NCI-H1048 (cell line): ENCODE measurements around the gene KRTAP5-3.

ENCODE experiments used
- DNase-seq: peaks from one replicate; lab custom pipeline; 2025; lab: John Stamatoyannopoulos, UW

Gene KRTAP5-3

DNA sequence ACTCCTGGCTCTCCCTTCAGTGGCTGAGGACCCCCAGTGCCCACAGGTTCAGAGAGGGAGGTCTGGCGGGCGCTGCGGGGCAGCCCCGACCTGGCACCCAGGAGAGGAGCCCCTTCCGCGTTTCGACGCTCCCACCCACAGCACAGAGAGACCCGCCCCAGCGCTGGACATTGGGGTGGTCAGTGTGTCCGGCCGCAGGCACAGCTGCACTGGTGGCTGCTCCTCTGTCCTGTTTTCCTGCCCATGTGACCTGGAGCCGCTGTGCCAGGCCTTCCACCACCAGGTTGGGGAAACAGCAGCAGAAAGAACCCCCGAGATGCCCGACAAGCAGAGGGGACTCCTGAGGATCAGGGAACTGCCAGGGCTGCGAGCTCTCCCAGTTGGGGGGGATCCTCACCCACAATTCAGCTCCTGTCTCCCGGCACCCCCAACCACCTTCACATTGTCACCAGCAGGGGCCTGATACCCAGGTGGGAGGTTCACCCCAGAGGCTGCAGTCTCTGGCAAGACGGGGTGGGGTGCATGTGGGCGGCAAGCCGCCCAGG is 35.0 kb upstream of the KRTAP5-3 start:
- no peak for DNase-seq

- DNase-seq, result no peak
Observed at GRCh38 chr11:1642288-1643145, 34.3 kb upstream of the KRTAP5-3 start.

GRCh38 chr11:1641096-1641495 is 32.8 kb upstream of the KRTAP5-3 start:
- DNase-seq, result no peak

GRCh38 chr11:1640076-1640946 is 32.0 kb upstream of the KRTAP5-3 start:
- peak; percentile 9 for DNase-seq

- no peak for DNase-seq
Observed at GRCh38 chr11:1639666-1640065, 31.4 kb upstream of the KRTAP5-3 start.

DNA sequence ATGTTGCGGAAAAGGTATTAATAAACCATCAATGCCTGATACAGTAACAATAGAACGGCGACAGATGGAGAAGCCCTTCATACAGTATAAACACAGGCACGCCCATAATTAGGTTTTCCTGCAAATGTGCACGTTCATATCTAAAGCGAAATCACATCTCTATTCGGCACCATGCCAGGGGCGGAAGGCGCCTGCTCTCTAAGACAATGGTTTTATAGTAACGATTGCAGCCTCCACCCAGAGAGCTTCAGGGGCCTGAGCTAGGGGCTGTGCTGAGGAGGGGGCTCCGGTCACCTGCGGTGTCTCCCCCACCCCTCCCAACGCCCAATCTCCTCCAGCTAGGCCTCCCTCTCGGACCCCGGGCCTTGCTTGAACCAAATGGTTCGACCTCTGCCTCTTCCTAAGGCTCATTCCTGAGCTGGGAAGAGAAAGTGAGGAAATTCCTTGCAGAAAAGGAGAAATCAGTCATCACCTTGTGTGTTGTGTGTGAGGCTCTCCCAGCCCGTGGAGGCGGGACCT is 30.9 kb upstream of the KRTAP5-3 start:
- no peak for DNase-seq

DNA sequence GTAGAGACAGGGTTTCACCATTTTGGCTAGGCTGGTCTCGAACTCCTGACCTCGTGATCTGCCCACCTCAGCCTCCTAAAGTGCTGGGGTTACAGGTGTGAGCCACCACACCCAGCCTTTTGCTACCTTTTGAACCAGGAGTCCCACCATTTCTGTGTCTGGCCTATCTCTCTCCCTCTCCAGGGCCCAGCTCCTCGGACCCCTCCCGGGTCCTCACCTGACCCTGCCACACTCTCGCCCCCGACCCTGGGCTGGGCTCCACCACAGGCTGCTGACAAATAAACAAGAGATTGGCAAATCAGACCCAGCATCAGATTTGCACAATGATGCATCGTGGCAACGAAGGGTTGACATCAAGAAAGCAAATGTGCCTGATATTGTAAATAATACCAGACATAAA is 30.1 kb upstream of the KRTAP5-3 start:
- no peak for DNase-seq

DNA sequence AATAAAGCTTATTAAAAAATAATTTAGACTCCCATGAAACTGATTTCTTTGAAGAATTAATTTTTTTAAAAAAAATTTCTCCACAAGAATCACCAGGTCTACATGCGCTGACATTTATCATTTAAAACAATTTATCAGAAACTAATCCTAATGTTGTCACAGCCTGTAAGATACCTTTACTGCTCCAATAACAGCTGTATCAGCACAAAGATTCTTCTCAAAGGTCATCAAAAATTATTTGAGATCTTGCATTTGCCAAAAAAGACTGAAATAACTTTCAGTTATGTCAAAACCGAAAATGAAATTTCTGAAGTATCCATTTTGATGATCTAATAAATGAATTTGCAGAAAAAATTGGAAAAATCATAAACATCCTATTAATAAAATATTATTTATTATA is 29.4 kb upstream of the KRTAP5-3 start:
- DNase-seq, result no peak

DNA sequence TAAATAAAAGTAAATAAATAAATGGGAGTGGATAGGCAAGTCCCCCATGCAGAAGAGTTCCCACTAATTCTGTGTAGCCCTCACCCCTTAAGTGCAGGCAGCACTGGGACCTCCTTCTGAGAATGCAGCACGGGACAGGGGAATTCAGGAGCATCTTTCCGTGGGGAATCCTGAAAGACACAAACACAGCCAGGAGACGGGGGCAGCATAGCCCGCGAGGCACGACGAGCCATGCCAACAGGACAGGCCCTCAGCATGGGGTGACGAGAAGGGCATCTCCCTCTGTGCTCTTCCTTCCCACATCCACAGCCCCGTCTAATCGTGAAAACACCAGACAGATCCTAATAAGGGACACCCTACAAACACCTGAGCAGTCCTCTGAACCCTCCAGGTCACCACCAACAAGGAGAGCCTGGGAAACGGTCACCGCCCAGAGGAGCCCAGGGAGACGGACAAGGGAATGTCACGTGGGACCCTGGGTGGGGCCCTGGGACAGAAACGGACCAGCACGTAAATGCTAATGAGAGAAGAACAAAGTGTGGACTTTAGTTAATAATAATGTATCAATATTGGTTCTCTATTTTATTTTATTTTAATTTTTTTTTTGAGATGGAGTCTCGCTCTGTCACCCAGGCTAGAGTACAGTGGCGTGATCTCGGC is 28.2 kb upstream of the KRTAP5-3 start:
- no peak for DNase-seq

DNA sequence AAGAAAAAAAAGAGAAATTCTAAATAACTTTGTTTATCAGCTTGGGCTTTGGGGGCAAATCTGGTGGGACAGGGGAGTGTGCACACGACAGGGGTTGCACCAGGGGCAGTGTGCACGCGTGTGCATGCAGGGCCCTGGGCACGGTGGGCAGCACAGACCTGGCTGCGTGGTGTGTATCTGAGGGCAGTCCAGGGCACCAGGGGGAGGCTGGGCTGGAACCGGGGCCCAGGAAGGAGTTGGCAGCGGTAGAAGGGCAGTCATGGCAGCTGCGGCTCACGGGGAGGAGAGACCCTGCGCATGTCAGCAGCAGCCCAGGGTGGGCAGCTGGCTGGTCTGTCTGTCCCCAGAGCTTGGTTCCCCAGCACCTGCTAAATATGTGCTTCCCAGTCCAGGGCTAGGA is 25.6 kb upstream of the KRTAP5-3 start:
- no peak for DNase-seq

DNA sequence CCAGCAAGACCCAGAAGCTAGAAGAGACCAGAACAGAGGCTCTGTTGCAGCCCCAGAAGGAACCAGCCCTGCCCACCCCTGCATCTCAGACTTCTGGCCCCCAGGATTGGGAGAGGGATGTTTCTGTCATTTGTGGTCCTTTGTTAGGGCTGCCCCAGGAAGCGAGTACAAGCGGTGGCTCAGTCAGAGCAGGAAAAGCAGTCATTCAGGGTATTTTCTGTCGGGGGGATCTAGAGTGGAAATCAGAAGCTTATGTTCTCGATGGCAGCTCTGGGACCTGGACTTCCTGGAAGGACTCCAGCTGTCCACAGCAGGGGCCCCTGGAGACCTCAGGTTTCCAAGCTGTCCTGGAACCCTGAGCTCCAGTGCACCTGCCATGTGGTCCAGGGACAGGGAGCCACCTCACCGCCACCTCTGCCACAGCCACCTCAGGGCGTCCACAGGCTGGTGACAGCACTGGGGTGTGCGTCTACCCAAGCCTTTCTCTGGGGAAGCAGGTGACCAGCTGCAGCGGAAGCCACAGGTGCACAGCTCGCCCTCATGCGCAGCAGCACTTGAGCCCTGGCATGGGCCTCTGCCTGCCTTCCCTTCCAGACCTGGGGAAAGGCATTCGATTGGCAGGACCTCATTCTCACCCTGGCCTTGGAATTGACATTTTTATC is 23.9 kb upstream of the KRTAP5-3 start:
- no peak for DNase-seq

DNA sequence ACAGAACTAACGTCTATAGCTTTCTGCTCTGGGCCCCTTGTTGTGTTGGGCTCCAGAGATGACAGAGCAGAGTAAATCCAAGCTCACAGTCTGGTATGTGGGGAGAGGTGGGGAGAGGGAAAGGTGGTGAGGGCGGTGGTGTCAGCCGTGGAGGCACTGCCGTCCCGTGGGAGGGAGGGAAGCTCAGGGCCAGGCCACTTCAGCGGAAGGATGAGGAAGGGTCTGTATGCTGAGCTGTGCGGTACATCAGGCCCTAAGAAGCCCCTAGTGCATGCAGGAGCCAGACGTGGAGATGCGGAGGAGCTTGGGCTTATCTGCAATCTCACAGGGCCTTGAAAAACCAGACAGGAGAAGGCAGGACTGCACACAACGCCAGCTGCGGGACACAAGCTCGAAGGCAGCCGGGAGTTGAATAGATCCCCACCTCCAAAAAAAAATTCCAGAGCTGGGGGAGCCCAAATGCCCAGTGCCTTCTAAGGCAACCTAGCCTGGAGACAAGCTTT is 22.9 kb upstream of the KRTAP5-3 start:
- DNase-seq, result no peak

GRCh38 chr11:1630271-1630670 is 22.0 kb upstream of the KRTAP5-3 start:
- no peak for DNase-seq

DNA sequence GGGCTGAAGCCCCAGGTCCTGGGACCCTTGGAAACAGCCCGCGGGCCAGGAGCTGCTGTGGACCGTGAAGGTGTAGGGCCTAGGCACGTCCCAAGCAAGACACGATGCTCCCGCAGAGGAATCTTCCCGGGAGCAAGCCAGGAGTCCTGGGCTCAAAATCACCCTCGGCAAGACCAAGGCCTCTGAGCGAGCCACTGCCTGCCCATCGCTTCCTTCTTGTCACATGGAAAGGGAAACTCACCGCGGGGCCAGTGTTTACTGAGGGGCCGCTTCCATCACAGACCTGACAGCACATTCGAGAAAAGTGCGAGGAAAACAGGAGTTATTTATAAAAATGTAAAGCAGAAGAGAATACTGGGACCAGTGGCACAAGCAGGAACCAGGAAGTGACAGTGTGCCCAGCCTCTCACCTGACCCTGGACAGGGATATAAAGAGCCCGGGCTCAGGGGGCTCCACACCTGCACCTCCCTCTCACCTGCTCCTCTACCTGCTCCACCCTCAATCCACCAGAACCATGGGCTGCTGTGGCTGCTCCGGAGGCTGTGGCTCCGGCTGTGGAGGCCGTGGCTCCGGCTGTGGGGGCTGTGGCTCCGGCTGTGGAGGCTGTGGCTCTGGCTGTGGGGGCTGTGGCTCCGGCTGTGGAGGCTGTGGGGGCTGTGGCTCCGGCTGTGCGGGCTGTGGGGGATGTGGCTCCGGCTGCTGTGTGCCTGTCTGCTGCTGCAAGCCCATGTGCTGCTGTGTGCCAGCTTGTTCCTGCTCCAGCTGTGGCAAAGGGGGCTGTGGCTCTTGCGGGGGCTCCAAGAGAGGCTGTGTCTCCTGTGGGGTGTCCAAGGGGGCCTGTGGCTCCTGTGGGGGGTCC is 21.3 kb upstream of the KRTAP5-3 start, which contains the start of gene KRTAP5-5:
TSS of gene KRTAP5-5 (plus strand) at position 450 of the 860 bp plus-strand sequence. CDS start at position 516, 66 bp downstream.
- no peak for DNase-seq

GRCh38 chr11:1628506-1629325 is 20.5 kb upstream of the KRTAP5-3 start:
- DNase-seq, result peak; percentile 11

- DNase-seq, result no peak
Observed at GRCh38 chr11:1625541-1625940, 17.3 kb upstream of the KRTAP5-3 start.

- no peak for DNase-seq
Observed at GRCh38 chr11:1624621-1625020, 16.4 kb upstream of the KRTAP5-3 start.

DNA sequence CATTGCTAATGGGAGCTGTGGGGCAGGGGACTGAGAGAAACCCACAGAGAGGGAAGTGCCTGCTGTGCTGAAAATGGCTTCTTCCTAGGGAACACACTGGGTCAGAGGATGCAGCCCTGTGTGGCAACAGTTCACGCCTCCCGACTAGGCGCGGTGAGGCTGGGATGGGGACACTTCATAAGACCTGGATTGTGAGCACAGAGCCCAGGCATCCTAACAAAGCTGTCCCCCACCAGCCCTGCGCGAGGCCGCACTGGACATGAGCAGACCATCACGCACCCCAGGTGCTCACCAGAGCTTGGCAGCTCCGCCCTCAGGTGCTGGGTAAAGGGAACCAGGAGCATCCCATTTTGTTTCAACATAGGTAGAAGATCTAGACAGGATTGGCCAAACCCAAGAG is 15.5 kb upstream of the KRTAP5-3 start:
- DNase-seq, result no peak

GRCh38 chr11:1622086-1622485 is 13.8 kb upstream of the KRTAP5-3 start, which contains the start of gene KRTAP5-4:
TSS of gene KRTAP5-4 (minus strand) at chr11:1622138. CDS start at chr11:1622093, 45 bp downstream.
- DNase-seq, result no peak
